Osteocyte (in vitro differentiated cells): Measurements from ENCODE around the gene DEPDC1B. TPM values are rescaled to one million over a fixed set of nuclear protein-coding genes. Genes with fewer than 3 reads are reported as not detected.

Experiments used
- DNase-seq: peaks from one replicate; pipeline ENCODE4 v3.0.0; 2021; ENCODE audit warnings: mixed read lengths; ENCODE audit not compliant: unreplicated experiment; ENCODE audit errors: extremely low spot score
- H3K27ac Mint-ChIP-seq: one replicate; pipeline ENCODE4 v1.8.0; 2021; ENCODE audit warnings: mild to moderate bottlenecking, mixed read lengths; ENCODE audit not compliant: unreplicated experiment
- H3K27me3 Mint-ChIP-seq: one replicate; pipeline ENCODE4 v1.8.0; 2021; ENCODE audit warnings: mixed read lengths; ENCODE audit not compliant: unreplicated experiment
- H3K36me3 Mint-ChIP-seq: one replicate; pipeline ENCODE4 v1.8.0; 2021; ENCODE audit warnings: mixed read lengths; ENCODE audit not compliant: unreplicated experiment
- H3K4me1 Mint-ChIP-seq: one replicate; pipeline ENCODE4 v1.8.0; 2021; ENCODE audit warnings: mixed read lengths; ENCODE audit not compliant: unreplicated experiment
- H3K4me3 Mint-ChIP-seq: one replicate; pipeline ENCODE4 v1.8.0; 2021; ENCODE audit warnings: mild to moderate bottlenecking, moderate library complexity, mixed read lengths; ENCODE audit not compliant: unreplicated experiment
- H3K9me3 Mint-ChIP-seq: one replicate; pipeline ENCODE4 v1.8.0; 2021; ENCODE audit warnings: mixed read lengths; ENCODE audit not compliant: unreplicated experiment
- total RNA-seq: library from RNA; stranded (reverse); gene quantifications from 2 replicates; pipeline ENCODE4 v1.2.1, GENCODE V29; 2021
- TF ChIP-seq, protein P1 (sequence below): fragments of 200-600 bp; sonication (generic); IDR thresholded peaks from 2 replicates; pipeline ENCODE4 v1.5.0; 2021; ENCODE audit warnings: antibody characterized with exemption, mild to moderate bottlenecking, moderate library complexity

DEPDC1B gene
- total RNA-seq, 1 donor from 2014 or later = 1.7 TPM

DNA sequence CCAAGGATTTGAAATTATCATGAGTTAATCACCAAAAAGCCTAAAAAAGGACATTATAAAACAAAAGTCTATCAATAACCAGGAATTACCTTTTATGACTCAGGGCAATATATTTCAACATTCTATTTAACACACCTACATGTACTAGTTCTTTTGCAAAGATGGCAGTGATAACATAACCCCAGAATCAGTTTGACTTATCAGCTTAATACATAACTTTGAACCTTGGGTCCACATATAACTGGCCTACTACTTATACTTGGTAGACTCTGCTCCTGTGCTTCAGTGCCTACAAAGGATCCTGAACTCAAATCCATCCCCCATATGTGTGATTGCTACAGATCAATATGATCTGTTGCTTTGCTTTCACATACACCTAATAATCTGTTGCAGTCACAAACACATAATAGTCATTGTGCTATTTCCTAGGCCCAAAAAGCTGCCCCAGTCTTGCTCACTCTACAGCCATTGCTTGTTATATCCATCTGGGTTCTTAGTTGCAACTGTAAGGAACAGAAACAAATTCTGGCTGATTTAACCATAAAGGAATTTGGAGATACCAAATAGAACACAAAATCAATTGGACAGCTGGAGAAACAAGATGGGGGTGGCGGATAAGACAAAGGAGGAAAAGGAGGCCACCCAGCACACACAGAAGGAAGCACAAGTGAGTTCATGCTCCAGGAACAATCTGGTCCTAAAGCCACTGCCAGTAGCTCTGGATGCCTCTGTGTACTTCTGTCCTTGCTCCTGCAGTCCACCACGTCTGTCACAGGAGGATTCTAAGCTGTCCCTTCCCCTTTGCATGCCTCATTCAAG is 25.5 kb downstream of the DEPDC1B start:
- Mint-ChIP-seq H3K27ac (no peak overlapping the region), H3K4me3 (no peak overlapping the region), H3K36me3 (no peaks in the 10 kb centered on the region), H3K27me3 (no peaks in the 10 kb centered on the region), H3K4me1 (peaks cover 7% of the 10 kb centered on the region), H3K9me3 (no peaks in the 10 kb centered on the region)
- TF ChIP-seq, protein P1, sequence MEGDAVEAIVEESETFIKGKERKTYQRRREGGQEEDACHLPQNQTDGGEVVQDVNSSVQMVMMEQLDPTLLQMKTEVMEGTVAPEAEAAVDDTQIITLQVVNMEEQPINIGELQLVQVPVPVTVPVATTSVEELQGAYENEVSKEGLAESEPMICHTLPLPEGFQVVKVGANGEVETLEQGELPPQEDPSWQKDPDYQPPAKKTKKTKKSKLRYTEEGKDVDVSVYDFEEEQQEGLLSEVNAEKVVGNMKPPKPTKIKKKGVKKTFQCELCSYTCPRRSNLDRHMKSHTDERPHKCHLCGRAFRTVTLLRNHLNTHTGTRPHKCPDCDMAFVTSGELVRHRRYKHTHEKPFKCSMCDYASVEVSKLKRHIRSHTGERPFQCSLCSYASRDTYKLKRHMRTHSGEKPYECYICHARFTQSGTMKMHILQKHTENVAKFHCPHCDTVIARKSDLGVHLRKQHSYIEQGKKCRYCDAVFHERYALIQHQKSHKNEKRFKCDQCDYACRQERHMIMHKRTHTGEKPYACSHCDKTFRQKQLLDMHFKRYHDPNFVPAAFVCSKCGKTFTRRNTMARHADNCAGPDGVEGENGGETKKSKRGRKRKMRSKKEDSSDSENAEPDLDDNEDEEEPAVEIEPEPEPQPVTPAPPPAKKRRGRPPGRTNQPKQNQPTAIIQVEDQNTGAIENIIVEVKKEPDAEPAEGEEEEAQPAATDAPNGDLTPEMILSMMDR = no peak
- DNase-seq = no peak

GRCh38 chr5:60673334-60673733 is 26.6 kb downstream of the DEPDC1B start:
- TF ChIP-seq, protein P1 = no peak
- no peak overlapping the region for H3K27ac Mint-ChIP-seq
- H3K4me3 Mint-ChIP-seq = no peak overlapping the region
- H3K9me3 Mint-ChIP-seq = no peaks in the 10 kb centered on the region
- no peak for DNase-seq
- no peaks in the 10 kb centered on the region for H3K27me3 Mint-ChIP-seq
- H3K4me1 Mint-ChIP-seq = peaks cover 12% of the 10 kb centered on the region
- H3K36me3 Mint-ChIP-seq = no peaks in the 10 kb centered on the region

DNA sequence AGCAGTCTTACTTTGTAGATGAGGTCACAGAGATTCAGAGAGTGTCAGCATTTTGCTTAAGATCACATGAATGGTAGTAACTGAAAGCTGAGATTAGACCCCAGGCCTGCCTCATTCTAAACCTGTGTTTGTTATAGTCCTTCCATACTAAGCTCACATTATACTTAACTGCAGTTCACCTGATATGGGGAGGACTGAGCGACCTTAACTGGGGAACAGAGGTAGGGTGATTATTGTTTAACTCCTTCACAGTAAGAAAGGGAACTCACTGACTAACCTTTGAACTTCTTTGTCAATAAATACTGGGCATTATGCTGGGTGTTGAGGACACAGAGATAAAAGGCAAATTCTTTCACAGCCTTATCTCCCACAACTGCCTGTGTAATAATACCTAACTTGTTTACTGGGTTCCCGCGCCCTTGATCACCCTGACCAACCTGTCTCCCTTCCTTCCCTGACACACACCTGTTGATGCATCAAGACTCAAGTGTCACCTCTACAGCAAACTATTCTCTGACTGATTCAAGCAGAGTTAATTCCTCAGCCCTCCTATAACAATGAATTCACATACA is 27.2 kb downstream of the DEPDC1B start:
- peaks cover 9% of the 10 kb centered on the region for H3K4me1 Mint-ChIP-seq
- DNase-seq = no peak
- H3K27me3 Mint-ChIP-seq = no peaks in the 10 kb centered on the region
- H3K36me3 Mint-ChIP-seq = no peaks in the 10 kb centered on the region
- no peaks in the 10 kb centered on the region for H3K9me3 Mint-ChIP-seq
- H3K4me3 Mint-ChIP-seq = no peak overlapping the region
- no peak overlapping the region for H3K27ac Mint-ChIP-seq
- TF ChIP-seq, protein P1 = no peak

GRCh38 chr5:60671899-60672692 is 27.9 kb downstream of the DEPDC1B start:
- H3K27me3 Mint-ChIP-seq = no peaks in the 10 kb centered on the region
- DNase-seq = no peak
- H3K4me1 Mint-ChIP-seq = peaks cover 5% of the 10 kb centered on the region
- TF ChIP-seq, protein P1 = no peak
- no peaks in the 10 kb centered on the region for H3K9me3 Mint-ChIP-seq
- no peak overlapping the region for H3K4me3 Mint-ChIP-seq
- H3K27ac Mint-ChIP-seq = no peak overlapping the region
- H3K36me3 Mint-ChIP-seq = no peaks in the 10 kb centered on the region

DNA sequence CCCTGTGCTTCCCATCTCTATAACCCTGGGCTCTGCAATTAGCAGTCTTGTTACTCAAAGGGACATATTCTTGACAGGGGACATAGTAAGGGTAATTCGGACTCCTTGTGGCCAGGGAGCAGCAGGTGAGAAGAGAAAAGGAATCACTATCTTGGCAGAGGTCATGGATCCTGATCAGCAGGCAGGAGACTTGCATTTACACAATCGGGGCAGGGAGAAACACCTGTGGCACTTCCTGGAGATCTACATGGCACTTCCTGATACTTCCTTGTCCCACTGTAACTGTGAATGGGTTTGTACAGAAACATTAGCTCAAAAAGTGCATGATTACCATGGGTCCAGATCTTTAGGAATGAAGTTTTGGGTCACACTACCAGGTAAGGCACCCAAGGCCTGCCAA is 29.2 kb downstream of the DEPDC1B start:
- TF ChIP-seq, protein P1 = no peak
- Mint-ChIP-seq H3K27ac (no peak overlapping the region), H3K36me3 (no peaks in the 10 kb centered on the region), H3K9me3 (no peaks in the 10 kb centered on the region), H3K4me1 (peaks cover 5% of the 10 kb centered on the region), H3K4me3 (no peak overlapping the region), H3K27me3 (no peaks in the 10 kb centered on the region)
- DNase-seq = no peak
